ENCODE measurements around the gene DOK4. TPM values are rescaled to one million over a fixed set of nuclear protein-coding genes. Genes with fewer than 3 reads are reported as not detected.
"Not testable (repeated sequence)": the region's sequence is repeated elsewhere in the genome, so short reads cannot be mapped to it uniquely, and the experiment has no call there.

DOK4 gene
- total RNA-seq, 1 donor from 2014 or later: 25.5 TPM

- Mint-ChIP-seq H3K9me3 (ENCODE audit: unreplicated experiment) (no peaks in the 10 kb centered on the region), H3K27me3 (ENCODE audit: low read depth, unreplicated experiment) (peaks cover 39% of the 10 kb centered on the region), H3K36me3 (ENCODE audit: low read depth, unreplicated experiment) (no peaks in the 10 kb centered on the region), H3K4me3 (ENCODE audit: unreplicated experiment) (no peak overlapping the region), H3K27ac (ENCODE audit: unreplicated experiment) (no peak overlapping the region), H3K4me1 (ENCODE audit: low read depth, unreplicated experiment) (no peaks in the 10 kb centered on the region)
- Histone ChIP-seq H3K4me3 (ENCODE audit: insufficient read depth, low read depth, low read length) (no peak overlapping the region), H3K4me1 (ENCODE audit: insufficient read depth, low read length) (no peaks in the 10 kb centered on the region), H3K79me2 (ENCODE audit: insufficient read depth, low read length) (no peaks in the 10 kb centered on the region), H3K9me3 (ENCODE audit: insufficient read depth, low read depth, low read length) (no peaks in the 10 kb centered on the region), H3K27me3 (ENCODE audit: insufficient read depth, low read length) (peaks cover 26% of the 10 kb centered on the region), H4K20me1 (ENCODE audit: insufficient read depth, low read length) (no peaks in the 10 kb centered on the region), H3K27ac (ENCODE audit: low read depth, low read length) (no peak overlapping the region), H3K9ac (ENCODE audit: low read length) (no peak overlapping the region), H3K4me2 (ENCODE audit: low read length) (no peak overlapping the region), H3K36me3 (ENCODE audit: insufficient read depth, low read length) (no peaks in the 10 kb centered on the region), H2AFZ (ENCODE audit: low read depth, low read length) (no peak overlapping the region)
- TF ChIP-seq EZH2 (IDR thresholded peaks at IDR 0.05; ENCODE audit: insufficient read depth, low read length): no peak
- TF ChIP-seq CTCF (IDR thresholded peaks at IDR 0.05; ENCODE audit: insufficient read depth, low read depth, low read length): no peak
- FAIRE-seq (no peak), DNase-seq (ENCODE audit: low read depth) (no peak)
Observed at GRCh38 chr16:57502048-57502775, 15.9 kb upstream of the DOK4 start.

GRCh38 chr16:57501492-57501891, 15.2 kb upstream of the DOK4 start:
- Histone ChIP-seq H3K9me3 (ENCODE audit: insufficient read depth, low read depth, low read length) (no peaks in the 10 kb centered on the region), H3K27ac (ENCODE audit: low read depth, low read length) (no peak overlapping the region), H3K9ac (ENCODE audit: low read length) (no peak overlapping the region), H3K79me2 (ENCODE audit: insufficient read depth, low read length) (no peaks in the 10 kb centered on the region), H3K27me3 (ENCODE audit: insufficient read depth, low read length) (peaks cover 22% of the 10 kb centered on the region), H2AFZ (ENCODE audit: low read depth, low read length) (no peak overlapping the region), H4K20me1 (ENCODE audit: insufficient read depth, low read length) (no peaks in the 10 kb centered on the region), H3K4me3 (ENCODE audit: insufficient read depth, low read depth, low read length) (no peak overlapping the region), H3K36me3 (ENCODE audit: insufficient read depth, low read length) (no peaks in the 10 kb centered on the region), H3K4me2 (ENCODE audit: low read length) (no peak overlapping the region), H3K4me1 (ENCODE audit: insufficient read depth, low read length) (no peaks in the 10 kb centered on the region)
- DNase-seq (ENCODE audit: low read depth) (no peak), FAIRE-seq (no peak)
- Mint-ChIP-seq H3K9me3 (ENCODE audit: unreplicated experiment) (no peaks in the 10 kb centered on the region), H3K36me3 (ENCODE audit: low read depth, unreplicated experiment) (no peaks in the 10 kb centered on the region), H3K27ac (ENCODE audit: unreplicated experiment) (peak overlapping the region; percentile 16), H3K4me3 (ENCODE audit: unreplicated experiment) (no peak overlapping the region), H3K4me1 (ENCODE audit: low read depth, unreplicated experiment) (no peaks in the 10 kb centered on the region), H3K27me3 (ENCODE audit: low read depth, unreplicated experiment) (peaks cover 36% of the 10 kb centered on the region)
- TF ChIP-seq EZH2 (IDR thresholded peaks at IDR 0.05; ENCODE audit: insufficient read depth, low read length) (no peak), CTCF (IDR thresholded peaks at IDR 0.05; ENCODE audit: insufficient read depth, low read depth, low read length) (no peak)

- TF ChIP-seq CTCF (IDR thresholded peaks at IDR 0.05; ENCODE audit: insufficient read depth, low read depth, low read length) (no peak), EZH2 (IDR thresholded peaks at IDR 0.05; ENCODE audit: insufficient read depth, low read length) (no peak)
- Mint-ChIP-seq H3K4me1 (ENCODE audit: low read depth, unreplicated experiment) (no peaks in the 10 kb centered on the region), H3K9me3 (ENCODE audit: unreplicated experiment) (no peaks in the 10 kb centered on the region), H3K36me3 (ENCODE audit: low read depth, unreplicated experiment) (no peaks in the 10 kb centered on the region), H3K27me3 (ENCODE audit: low read depth, unreplicated experiment) (peaks cover 38% of the 10 kb centered on the region), H3K4me3 (ENCODE audit: unreplicated experiment) (no peak overlapping the region), H3K27ac (ENCODE audit: unreplicated experiment) (no peak overlapping the region)
- FAIRE-seq (no peak), DNase-seq (ENCODE audit: low read depth) (no peak)
- no peak overlapping the region for H3K27ac ChIP-seq (ENCODE audit: low read depth, low read length)
- no peaks in the 10 kb centered on the region for H4K20me1 ChIP-seq (ENCODE audit: insufficient read depth, low read length)
- H3K4me2 ChIP-seq (ENCODE audit: low read length): no peak overlapping the region
- H3K36me3 ChIP-seq (ENCODE audit: insufficient read depth, low read length): no peaks in the 10 kb centered on the region
- no peaks in the 10 kb centered on the region for H3K4me1 ChIP-seq (ENCODE audit: insufficient read depth, low read length)
- H2AFZ ChIP-seq (ENCODE audit: low read depth, low read length): no peak overlapping the region
- peaks cover 22% of the 10 kb centered on the region for H3K27me3 ChIP-seq (ENCODE audit: insufficient read depth, low read length)
- H3K4me3 ChIP-seq (ENCODE audit: insufficient read depth, low read depth, low read length): no peak overlapping the region
- H3K79me2 ChIP-seq (ENCODE audit: insufficient read depth, low read length): no peaks in the 10 kb centered on the region
- no peaks in the 10 kb centered on the region for H3K9me3 ChIP-seq (ENCODE audit: insufficient read depth, low read depth, low read length)
- H3K9ac ChIP-seq (ENCODE audit: low read length): no peak overlapping the region
Observed at GRCh38 chr16:57500578-57501111, 14.4 kb upstream of the DOK4 start.

GRCh38 chr16:57499941-57500340, 13.6 kb upstream of the DOK4 start:
- DNase-seq (ENCODE audit: low read depth); H2AFZ ChIP-seq (ENCODE audit: low read depth, low read length); H4K20me1 ChIP-seq (ENCODE audit: insufficient read depth, low read length); H3K36me3 Mint-ChIP-seq (ENCODE audit: low read depth, unreplicated experiment); FAIRE-seq; H3K9ac ChIP-seq (ENCODE audit: low read length); H3K36me3 ChIP-seq (ENCODE audit: insufficient read depth, low read length); H3K4me1 Mint-ChIP-seq (ENCODE audit: low read depth, unreplicated experiment); H3K4me3 ChIP-seq (ENCODE audit: insufficient read depth, low read depth, low read length); H3K4me2 ChIP-seq (ENCODE audit: low read length); H3K4me1 ChIP-seq (ENCODE audit: insufficient read depth, low read length); H3K27ac ChIP-seq (ENCODE audit: low read depth, low read length); H3K4me3 Mint-ChIP-seq (ENCODE audit: unreplicated experiment); H3K9me3 Mint-ChIP-seq (ENCODE audit: unreplicated experiment); H3K9me3 ChIP-seq (ENCODE audit: insufficient read depth, low read depth, low read length); H3K79me2 ChIP-seq (ENCODE audit: insufficient read depth, low read length); H3K27ac Mint-ChIP-seq (ENCODE audit: unreplicated experiment): not testable (repeated sequence)
- peaks cover 32% of the 10 kb centered on the region for H3K27me3 Mint-ChIP-seq (ENCODE audit: low read depth, unreplicated experiment)
- peaks cover 24% of the 10 kb centered on the region for H3K27me3 ChIP-seq (ENCODE audit: insufficient read depth, low read length)
